ENCODE results near the gene HS2ST1. TPM values are rescaled to one million over a fixed set of nuclear protein-coding genes. Genes with fewer than 3 reads are reported as not detected.

The HS2ST1 gene
- total RNA-seq, 1 donor from 2014 or later, result 19.0 TPM

GRCh38 chr1:87053446-87053845 lies 139.0 kb downstream of the HS2ST1 start:
- FAIRE-seq (no peak), DNase-seq (ENCODE audit: low read depth) (no peak)
- no peaks in the 10 kb centered on the region for H3K27me3 ChIP-seq (ENCODE audit: control insufficient read depth, insufficient read depth, low read length)
- H3K4me3 ChIP-seq (ENCODE audit: low read depth, low read length), result no peak overlapping the region
- H3K36me3 ChIP-seq (ENCODE audit: control insufficient read depth, insufficient read depth, low read length), result no peaks in the 10 kb centered on the region
- no peak for TF ChIP-seq CTCF (IDR thresholded peaks at IDR 0.05; ENCODE audit: insufficient read depth, low read length, severe bottlenecking)

- TF ChIP-seq CTCF (IDR thresholded peaks at IDR 0.05; ENCODE audit: insufficient read depth, low read length, severe bottlenecking), result no peak
- DNase-seq (ENCODE audit: low read depth), result no peak
- no peak for FAIRE-seq
- Histone ChIP-seq H3K36me3 (ENCODE audit: control insufficient read depth, insufficient read depth, low read length) (no peaks in the 10 kb centered on the region), H3K27me3 (ENCODE audit: control insufficient read depth, insufficient read depth, low read length) (no peaks in the 10 kb centered on the region), H3K4me3 (ENCODE audit: low read depth, low read length) (no peak overlapping the region)
Measured at GRCh38 chr1:87056974-87057373, 142.5 kb downstream of the HS2ST1 start.

- no peak for TF ChIP-seq CTCF (IDR thresholded peaks at IDR 0.05; ENCODE audit: insufficient read depth, low read length, severe bottlenecking)
- H3K4me3 ChIP-seq (ENCODE audit: low read depth, low read length), result no peak overlapping the region
- no peak for FAIRE-seq
Measured at GRCh38 chr1:87058343-87058649, 143.9 kb downstream of the HS2ST1 start.

GRCh38 chr1:87061742-87062156 lies 147.3 kb downstream of the HS2ST1 start:
- DNase-seq (ENCODE audit: low read depth), result peak; percentile 56
- no peak overlapping the region for H3K4me3 ChIP-seq (ENCODE audit: low read depth, low read length)
- no peak for FAIRE-seq
- H3K36me3 ChIP-seq (ENCODE audit: control insufficient read depth, insufficient read depth, low read length), result no peaks in the 10 kb centered on the region
- no peak for TF ChIP-seq CTCF (IDR thresholded peaks at IDR 0.05; ENCODE audit: insufficient read depth, low read length, severe bottlenecking)
- H3K27me3 ChIP-seq (ENCODE audit: control insufficient read depth, insufficient read depth, low read length), result no peaks in the 10 kb centered on the region

More at GRCh38 chr1:87058343-87058649, 143.9 kb downstream of the HS2ST1 start:
- no peaks in the 10 kb centered on the region for H3K36me3 ChIP-seq (ENCODE audit: control insufficient read depth, insufficient read depth, low read length)
- DNase-seq (ENCODE audit: low read depth), result no peak
- H3K27me3 ChIP-seq (ENCODE audit: control insufficient read depth, insufficient read depth, low read length), result no peaks in the 10 kb centered on the region

GRCh38 chr1:87062687-87063086 lies 148.3 kb downstream of the HS2ST1 start:
- Histone ChIP-seq H3K27me3 (ENCODE audit: control insufficient read depth, insufficient read depth, low read length) (no peaks in the 10 kb centered on the region), H3K36me3 (ENCODE audit: control insufficient read depth, insufficient read depth, low read length) (no peaks in the 10 kb centered on the region), H3K4me3 (ENCODE audit: low read depth, low read length) (no peak overlapping the region)
- DNase-seq (ENCODE audit: low read depth), result no peak
- no peak for FAIRE-seq
- TF ChIP-seq CTCF (IDR thresholded peaks at IDR 0.05; ENCODE audit: insufficient read depth, low read length, severe bottlenecking), result no peak

GRCh38 chr1:87064309-87064708 lies 149.9 kb downstream of the HS2ST1 start:
- FAIRE-seq (no peak), DNase-seq (ENCODE audit: low read depth) (no peak)
- TF ChIP-seq CTCF (IDR thresholded peaks at IDR 0.05; ENCODE audit: insufficient read depth, low read length, severe bottlenecking), result no peak
- H3K27me3 ChIP-seq (ENCODE audit: control insufficient read depth, insufficient read depth, low read length), result no peaks in the 10 kb centered on the region
- H3K36me3 ChIP-seq (ENCODE audit: control insufficient read depth, insufficient read depth, low read length), result no peaks in the 10 kb centered on the region
- no peak overlapping the region for H3K4me3 ChIP-seq (ENCODE audit: low read depth, low read length)
